GM18505 (cell line): ENCODE data around the gene SASH3.

Experiments
- ATAC-seq: cut with Tn5 transposase; IDR thresholded peaks from one replicate; pipeline ENCODE4 v1.9.1; 2021; ENCODE audit not compliant: unreplicated experiment
- POLR2A ChIP-seq: IDR thresholded peaks from 4 replicates; pipeline ENCODE4 v1.6.1; 2011; ENCODE audit warnings: borderline replicate concordance; ENCODE audit not compliant: insufficient read depth, insufficient read length; ENCODE audit errors: extremely low read depth

Gene SASH3

GRCh38 chrX:129800186-129800585, 20.4 kb downstream of the SASH3 start:
- ATAC-seq = no peak
- TF ChIP-seq POLR2A = no peak

- no peak for TF ChIP-seq POLR2A
- ATAC-seq = no peak
Observed at GRCh38 chrX:129802863-129803262, 23.1 kb downstream of the SASH3 start.

- no peak for TF ChIP-seq POLR2A
- no peak for ATAC-seq
Observed at GRCh38 chrX:129804806-129805205, 25.1 kb downstream of the SASH3 start.

GRCh38 chrX:129808158-129808828, 28.5 kb downstream of the SASH3 start:
- TF ChIP-seq POLR2A = no peak
- no peak for ATAC-seq

- TF ChIP-seq POLR2A = no peak
- no peak for ATAC-seq
Observed at GRCh38 chrX:129808829-129809796, 29.4 kb downstream of the SASH3 start.

GRCh38 chrX:129813662-129814368, 34.1 kb downstream of the SASH3 start:
- no peak for TF ChIP-seq POLR2A
- no peak for ATAC-seq

- ATAC-seq = no peak
- TF ChIP-seq POLR2A = no peak
Observed at GRCh38 chrX:129818123-129818522, 38.4 kb downstream of the SASH3 start.

GRCh38 chrX:129823115-129823514, 43.4 kb downstream of the SASH3 start:
- no peak for TF ChIP-seq POLR2A
- no peak for ATAC-seq

GRCh38 chrX:129823522-129823921, 43.8 kb downstream of the SASH3 start:
- ATAC-seq = no peak
- no peak for TF ChIP-seq POLR2A

GRCh38 chrX:129824620-129825019, 44.9 kb downstream of the SASH3 start:
- ATAC-seq = no peak
- no peak for TF ChIP-seq POLR2A

- no peak for ATAC-seq
- no peak for TF ChIP-seq POLR2A
Observed at GRCh38 chrX:129825746-129826505, 46.2 kb downstream of the SASH3 start.

- TF ChIP-seq POLR2A = no peak
- no peak for ATAC-seq
Observed at GRCh38 chrX:129830494-129830893, 50.7 kb downstream of the SASH3 start.
